ENCODE results near the gene ZFYVE9. TPM values are rescaled to one million over a fixed set of nuclear protein-coding genes. Genes with fewer than 3 reads are reported as not detected.

The ZFYVE9 gene
- total and polyA plus RNA-seq, 2 donors (not counting 1 experiment from before 2014, with no cell fraction given): 13.5 to 44.6 TPM

DNA sequence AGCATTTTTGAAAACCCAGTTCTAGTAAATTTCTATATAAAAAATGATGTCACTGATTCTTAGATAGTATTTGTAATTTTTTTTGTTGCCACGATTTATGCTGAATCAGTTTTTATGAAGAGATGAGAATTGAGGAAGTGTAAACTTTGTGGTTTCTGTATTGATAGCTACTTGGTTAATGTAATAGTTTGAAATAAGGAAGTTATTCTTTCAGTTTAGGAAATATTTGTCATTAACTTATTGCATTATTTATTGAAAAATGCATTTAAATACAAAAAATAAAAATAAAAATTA is 97.8 kb downstream of the ZFYVE9 start:
- H3K27me3 ChIP-seq (ENCODE audit: control insufficient read depth, insufficient read depth, low read length): no peaks in the 10 kb centered on the region
- no peaks in the 10 kb centered on the region for H4K20me1 ChIP-seq (ENCODE audit: control insufficient read depth, extremely low read depth, insufficient read depth, low read length)
- H3K36me3 ChIP-seq (ENCODE audit: control insufficient read depth, insufficient read depth, low read length): no peaks in the 10 kb centered on the region
- TF ChIP-seq, protein P1, sequence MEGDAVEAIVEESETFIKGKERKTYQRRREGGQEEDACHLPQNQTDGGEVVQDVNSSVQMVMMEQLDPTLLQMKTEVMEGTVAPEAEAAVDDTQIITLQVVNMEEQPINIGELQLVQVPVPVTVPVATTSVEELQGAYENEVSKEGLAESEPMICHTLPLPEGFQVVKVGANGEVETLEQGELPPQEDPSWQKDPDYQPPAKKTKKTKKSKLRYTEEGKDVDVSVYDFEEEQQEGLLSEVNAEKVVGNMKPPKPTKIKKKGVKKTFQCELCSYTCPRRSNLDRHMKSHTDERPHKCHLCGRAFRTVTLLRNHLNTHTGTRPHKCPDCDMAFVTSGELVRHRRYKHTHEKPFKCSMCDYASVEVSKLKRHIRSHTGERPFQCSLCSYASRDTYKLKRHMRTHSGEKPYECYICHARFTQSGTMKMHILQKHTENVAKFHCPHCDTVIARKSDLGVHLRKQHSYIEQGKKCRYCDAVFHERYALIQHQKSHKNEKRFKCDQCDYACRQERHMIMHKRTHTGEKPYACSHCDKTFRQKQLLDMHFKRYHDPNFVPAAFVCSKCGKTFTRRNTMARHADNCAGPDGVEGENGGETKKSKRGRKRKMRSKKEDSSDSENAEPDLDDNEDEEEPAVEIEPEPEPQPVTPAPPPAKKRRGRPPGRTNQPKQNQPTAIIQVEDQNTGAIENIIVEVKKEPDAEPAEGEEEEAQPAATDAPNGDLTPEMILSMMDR (conservative IDR thresholded peaks at IDR 0.05 in 1 of 2, IDR thresholded peaks at IDR 0.05 in 1 of 2; ENCODE audit: low read depth in 1 of 2, low read length in 2 of 2): no peak
- TF ChIP-seq EZH2 (IDR thresholded peaks at IDR 0.05; ENCODE audit: low read length, missing control alignments): no peak
- no peak overlapping the region for H3K4me3 ChIP-seq (replicated peaks in 1 of 4; ENCODE audit: control extremely low read depth in 1 of 4, insufficient read depth in 1 of 4, low read depth in 3 of 4, low read length in 4 of 4)
- H3K4me2 ChIP-seq (ENCODE audit: extremely low read depth, insufficient read depth, low read length): no peak overlapping the region
- H3K79me2 ChIP-seq (ENCODE audit: control insufficient read depth, insufficient read depth, low read length): no peaks in the 10 kb centered on the region
- DNase-seq (ENCODE audit: low read depth in 2 of 2): peak in 1 of 2 donors; percentile 25
- H3K27ac ChIP-seq (ENCODE audit: insufficient read depth, low read length): no peak overlapping the region
- no peak overlapping the region for H3K9ac ChIP-seq (ENCODE audit: insufficient read depth, low read length)
- H2AFZ ChIP-seq (ENCODE audit: low read length): no peak overlapping the region
- H3K9me3 ChIP-seq (ENCODE audit: control insufficient read depth, insufficient read depth, low read depth, low read length): no peaks in the 10 kb centered on the region
- peaks cover 15% of the 10 kb centered on the region for H3K4me1 ChIP-seq (ENCODE audit: control insufficient read depth, extremely low read depth, insufficient read depth, low read length)

DNA sequence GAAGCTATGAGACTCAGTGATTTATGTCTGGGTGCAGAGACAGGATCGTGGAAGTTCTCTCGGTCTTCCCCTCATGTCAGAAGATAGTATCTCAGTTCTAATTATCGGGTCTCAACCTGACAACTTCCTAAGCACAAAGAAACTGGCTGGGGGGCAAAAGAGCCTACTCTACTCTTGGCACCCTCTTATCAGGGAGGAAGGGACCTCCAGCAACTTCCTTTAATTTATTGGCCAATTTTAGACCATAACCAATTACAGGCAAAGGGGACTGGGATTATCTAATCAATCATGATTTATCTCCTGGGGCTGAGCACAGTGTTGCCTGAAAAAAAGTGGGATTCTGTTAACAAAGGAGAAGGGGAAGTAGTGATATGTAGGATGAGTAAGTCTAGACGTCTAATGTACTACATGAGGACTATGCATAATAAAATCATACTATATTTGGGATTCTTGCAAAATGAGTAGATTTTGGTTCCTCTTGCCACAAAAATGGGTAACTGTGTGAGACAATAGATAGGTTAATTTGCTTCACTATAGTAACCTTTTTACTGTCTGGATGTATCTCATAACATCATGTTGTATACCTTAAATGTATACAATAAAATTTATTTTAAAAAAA is 98.8 kb downstream of the ZFYVE9 start:
- no peak overlapping the region for H3K27ac ChIP-seq (ENCODE audit: insufficient read depth, low read length)
- no peak overlapping the region for H3K9ac ChIP-seq (ENCODE audit: insufficient read depth, low read length)
- no peaks in the 10 kb centered on the region for H3K79me2 ChIP-seq (ENCODE audit: control insufficient read depth, insufficient read depth, low read length)
- no peaks in the 10 kb centered on the region for H3K36me3 ChIP-seq (ENCODE audit: control insufficient read depth, insufficient read depth, low read length)
- H3K27me3 ChIP-seq (ENCODE audit: control insufficient read depth, insufficient read depth, low read length): no peaks in the 10 kb centered on the region
- no peaks in the 10 kb centered on the region for H3K9me3 ChIP-seq (ENCODE audit: control insufficient read depth, insufficient read depth, low read depth, low read length)
- H3K4me2 ChIP-seq (ENCODE audit: extremely low read depth, insufficient read depth, low read length): no peak overlapping the region
- no peak for DNase-seq (ENCODE audit: low read depth in 2 of 2)
- no peak for TF ChIP-seq EZH2 (IDR thresholded peaks at IDR 0.05; ENCODE audit: low read length, missing control alignments)
- TF ChIP-seq, protein P1 (conservative IDR thresholded peaks at IDR 0.05 in 1 of 2, IDR thresholded peaks at IDR 0.05 in 1 of 2; ENCODE audit: low read depth in 1 of 2, low read length in 2 of 2): no peak
- H2AFZ ChIP-seq (ENCODE audit: low read length): no peak overlapping the region
- H4K20me1 ChIP-seq (ENCODE audit: control insufficient read depth, extremely low read depth, insufficient read depth, low read length): no peaks in the 10 kb centered on the region
- peaks cover 15% of the 10 kb centered on the region for H3K4me1 ChIP-seq (ENCODE audit: control insufficient read depth, extremely low read depth, insufficient read depth, low read length)
- no peak overlapping the region for H3K4me3 ChIP-seq (replicated peaks in 1 of 4; ENCODE audit: control extremely low read depth in 1 of 4, insufficient read depth in 1 of 4, low read depth in 3 of 4, low read length in 4 of 4)

DNA sequence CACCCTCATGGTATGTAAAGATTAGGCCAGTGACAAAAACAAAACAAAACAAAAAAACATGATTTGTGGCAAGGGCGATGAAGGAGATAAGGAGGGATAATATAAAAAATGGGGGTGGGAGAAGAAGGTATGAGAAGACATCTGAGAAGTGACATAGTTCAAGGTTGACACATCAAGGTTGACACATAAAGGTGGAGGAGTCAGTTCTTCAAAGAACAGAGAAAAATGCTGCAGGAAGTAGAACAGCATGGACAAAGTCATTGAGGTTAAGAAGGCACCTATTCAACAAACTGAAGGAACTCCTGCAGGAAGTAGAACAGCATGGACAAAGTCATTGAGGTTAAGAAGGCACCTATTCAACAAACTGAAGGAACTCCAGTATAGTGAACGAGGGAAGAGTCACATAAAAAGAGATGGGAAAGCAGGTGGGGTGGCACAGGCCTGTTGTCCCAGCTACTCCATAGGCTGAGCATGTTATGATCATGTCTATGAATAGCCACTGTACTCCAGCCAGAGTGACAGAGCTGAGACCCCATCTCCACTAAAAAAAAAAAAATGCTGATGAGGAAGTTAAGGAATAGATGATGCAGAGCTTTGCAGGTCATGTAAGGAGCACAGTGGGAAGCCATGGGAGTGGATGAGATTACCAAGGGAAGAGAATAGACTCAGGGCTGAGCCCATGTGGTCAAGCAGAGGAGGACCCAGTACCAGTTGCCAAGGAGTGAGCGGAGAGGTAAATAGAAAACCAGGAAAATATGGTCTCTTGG is 101.5 kb downstream of the ZFYVE9 start:
- Histone ChIP-seq H3K4me1 (ENCODE audit: control insufficient read depth, extremely low read depth, insufficient read depth, low read length) (peaks cover 9% of the 10 kb centered on the region), H3K36me3 (ENCODE audit: control insufficient read depth, insufficient read depth, low read length) (no peaks in the 10 kb centered on the region), H2AFZ (ENCODE audit: low read length) (no peak overlapping the region), H3K27me3 (ENCODE audit: control insufficient read depth, insufficient read depth, low read length) (no peaks in the 10 kb centered on the region), H3K4me2 (ENCODE audit: extremely low read depth, insufficient read depth, low read length) (no peak overlapping the region), H4K20me1 (ENCODE audit: control insufficient read depth, extremely low read depth, insufficient read depth, low read length) (no peaks in the 10 kb centered on the region), H3K4me3 (replicated peaks in 1 of 4; ENCODE audit: control extremely low read depth in 1 of 4, insufficient read depth in 1 of 4, low read depth in 3 of 4, low read length in 4 of 4) (no peak overlapping the region), H3K9me3 (ENCODE audit: control insufficient read depth, insufficient read depth, low read depth, low read length) (no peaks in the 10 kb centered on the region), H3K79me2 (ENCODE audit: control insufficient read depth, insufficient read depth, low read length) (no peaks in the 10 kb centered on the region), H3K27ac (ENCODE audit: insufficient read depth, low read length) (no peak overlapping the region), H3K9ac (ENCODE audit: insufficient read depth, low read length) (no peak overlapping the region)
- no peak for DNase-seq (ENCODE audit: low read depth in 2 of 2)
- TF ChIP-seq, protein P1 (conservative IDR thresholded peaks at IDR 0.05 in 1 of 2, IDR thresholded peaks at IDR 0.05 in 1 of 2; ENCODE audit: low read depth in 1 of 2, low read length in 2 of 2): no peak
- TF ChIP-seq EZH2 (IDR thresholded peaks at IDR 0.05; ENCODE audit: low read length, missing control alignments): no peak
